SK-N-SH (cell line): ENCODE data around the gene WFDC2. TPM values are rescaled to one million over a fixed set of nuclear protein-coding genes. Genes with fewer than 3 reads are reported as not detected.

ENCODE experiments used
- CTCF ChIA-PET: fragments of 300-600, 350-600 bp; formaldehyde crosslinking; extraction: SDS; loops from one replicate; lab custom pipeline; 2021; lab: Yijun Ruan, JAX
- POLR2A ChIA-PET: fragments of 350-600 bp; sonication (Branson Sonifier 250); formaldehyde crosslinking; extraction: SDS; loops from one replicate; lab custom pipeline; 2020; ENCODE audit warnings: antibody characterized with exemption, inconsistent platforms; lab: Yijun Ruan, JAX
- DNase-seq: peaks from one replicate; pipeline ENCODE4 v3.0.0; 2012
- H2AFZ ChIP-seq: fragments of 200-600 bp; sonication (generic); 2 replicates; pipeline ENCODE4 v1.8.1; 2016; ENCODE audit warnings: antibody characterized with exemption, mild to moderate bottlenecking, low read depth
- H3F3A ChIP-seq: fragments of 200-600 bp; sonication (generic); replicated peaks from 2 replicates; pipeline ENCODE3; 2016; ENCODE audit warnings: antibody characterized with exemption, mild to moderate bottlenecking; ENCODE audit not compliant: insufficient read depth
- H3K27ac ChIP-seq, 2 experiments: fragments of 200-500 bp in 1 of 2; fragments of 200-600 bp in 1 of 2; sonication (Bioruptor generic) in 1 of 2; sonication (generic), shearing (Covaris generic) in 1 of 2; 2 replicates each; pipeline versions ENCODE4 v1.5.1 to v1.6.1; 2014 to 2016; ENCODE audit warnings: low read depth in 2 of 2, inconsistent platforms in 1 of 2, low read length in 1 of 2, mild to moderate bottlenecking in 1 of 2, mixed read lengths in 1 of 2
- H3K27me3 ChIP-seq: fragments of 200-600 bp; sonication (generic), shearing (Covaris generic); 2 replicates; pipeline ENCODE4 v1.6.1; 2016; ENCODE audit warnings: mixed run types; ENCODE audit not compliant: insufficient read depth
- H3K36me3 ChIP-seq, 2 experiments: fragments of 200-500 bp in 1 of 2; fragments of 200-600 bp in 1 of 2; sonication (Bioruptor generic) in 1 of 2; sonication (generic) in 1 of 2; replicated peaks in 1 of 2; 2 replicates each; pipeline versions ENCODE3 to v1.5.1; 2014 to 2016; ENCODE audit warnings: low read length in 1 of 2, mild to moderate bottlenecking in 1 of 2; ENCODE audit not compliant: insufficient read depth in 2 of 2, control insufficient read depth in 1 of 2
- H3K4me1 ChIP-seq, 2 experiments: fragments of 200-500 bp in 1 of 2; fragments of 200-600 bp in 1 of 2; sonication (Bioruptor generic) in 1 of 2; sonication (generic), shearing (Covaris generic) in 1 of 2; 2 replicates each; pipeline versions ENCODE4 v1.5.1 to v1.6.1; 2014 to 2016; ENCODE audit warnings: low read depth in 1 of 2, low read length in 1 of 2, mixed run types in 1 of 2; ENCODE audit not compliant: insufficient read depth in 2 of 2, control insufficient read depth in 1 of 2
- H3K4me2 ChIP-seq: fragments of 200-600 bp; sonication (generic), shearing (Covaris generic); 2 replicates; pipeline ENCODE4 v1.6.1; 2017; ENCODE audit warnings: mixed run types
- H3K4me3 ChIP-seq, 2 experiments: fragments of 200-500 bp in 1 of 2; fragments of 200-600 bp in 1 of 2; sonication (Bioruptor generic) in 1 of 2; sonication (generic), shearing (Covaris generic) in 1 of 2; 2 replicates each; pipeline versions ENCODE4 v1.5.1 to v1.8.1; 2014 to 2016; ENCODE audit warnings: low read depth in 2 of 2, inconsistent platforms in 1 of 2, low read length in 1 of 2, mild to moderate bottlenecking in 1 of 2, mixed read lengths in 1 of 2, moderate library complexity in 1 of 2
- H3K79me2 ChIP-seq: fragments of 200-600 bp; sonication (generic); 2 replicates; pipeline ENCODE4 v1.8.1; 2017; ENCODE audit warnings: mild to moderate bottlenecking; ENCODE audit not compliant: insufficient read depth
- H3K9ac ChIP-seq: fragments of 200-600 bp; sonication (generic); 2 replicates; pipeline ENCODE4 v1.6.1; 2017; ENCODE audit warnings: mixed run types
- H3K9me2 ChIP-seq: fragments of 200-600 bp; sonication (generic); 2 replicates; pipeline ENCODE4 v1.6.1; 2017; ENCODE audit warnings: mixed run types
- H3K9me3 ChIP-seq: fragments of 200-600 bp; sonication (generic); 2 replicates; pipeline ENCODE4 v1.6.1; 2017; ENCODE audit warnings: mixed run types, mild to moderate bottlenecking, moderate library complexity
- H4K20me1 ChIP-seq: fragments of 200-600 bp; sonication (generic); 2 replicates; pipeline ENCODE4 v1.6.1; 2017; ENCODE audit warnings: mild to moderate bottlenecking, mixed run types; ENCODE audit not compliant: insufficient read depth
- CHD2 ChIP-seq: fragments of 150-350 bp; IDR thresholded peaks from 2 replicates; pipeline ENCODE4 v1.6.1; 2018; ENCODE audit warnings: low read length; ENCODE audit not compliant: partially characterized antibody
- GATA2 ChIP-seq: sonication (generic); formaldehyde crosslinking; IDR thresholded peaks from 2 replicates; pipeline ENCODE4 v1.5.0; 2020; ENCODE audit warnings: mild to moderate bottlenecking, missing genetic modification reagents
- IRF3 ChIP-seq: fragments of 150-350 bp; IDR thresholded peaks from 2 replicates; pipeline ENCODE4 v1.6.1; 2016; ENCODE audit warnings: mild to moderate bottlenecking, low read depth, low read length
- JUND ChIP-seq: IDR thresholded peaks from 2 replicates; pipeline ENCODE4 v1.4.0; 2012
- MEF2A ChIP-seq: IDR thresholded peaks from 2 replicates; pipeline ENCODE4 v1.4.0; 2012; ENCODE audit warnings: low read depth, borderline replicate concordance
- MXI1 ChIP-seq: IDR thresholded peaks from 2 replicates; pipeline ENCODE4 v1.6.1; 2012; ENCODE audit warnings: mild to moderate bottlenecking, low read depth, low read length, improper control_type of control experiment
- PBX3 ChIP-seq: IDR thresholded peaks from 2 replicates; pipeline ENCODE4; 2012
- RCOR1 ChIP-seq: fragments of 150-350 bp; IDR thresholded peaks from 2 replicates; pipeline ENCODE4 v1.6.1; 2017; ENCODE audit warnings: antibody characterized with exemption, low read length
- RFX5 ChIP-seq: IDR thresholded peaks from 2 replicates; pipeline ENCODE4 v1.6.1; 2012; ENCODE audit warnings: mild to moderate bottlenecking, improper control_type of control experiment, low read length
- RXRA ChIP-seq: IDR thresholded peaks from 2 replicates; pipeline ENCODE4 v1.4.0; 2012; ENCODE audit warnings: low read depth, mild to moderate bottlenecking, borderline replicate concordance
- SMC3 ChIP-seq: IDR thresholded peaks from 2 replicates; pipeline ENCODE4 v1.6.1; 2012; ENCODE audit warnings: low read depth, low read length, improper control_type of control experiment
- TEAD4 ChIP-seq: IDR thresholded peaks from 2 replicates; pipeline ENCODE4 v1.4.0; 2012; ENCODE audit warnings: mild to moderate bottlenecking, borderline replicate concordance; ENCODE audit not compliant: insufficient read depth
- USF1 ChIP-seq: IDR thresholded peaks from 2 replicates; pipeline ENCODE4 v1.4.0; 2012; ENCODE audit warnings: low read depth, borderline replicate concordance
- WGBS: methylation state at CpG from one replicate; pipeline ENCODE4 v1.1.6; 2017; ENCODE audit warnings: low lambda C conversion rate; 5-methylcytosine and 5-hydroxymethylcytosine counted together
- polyA plus RNA-seq, 3 experiments: library from polyadenylated mRNA; depleted of rRNA; stranded (reverse); fragments of >200 nt; gene quantifications; 2 replicates each; pipeline ENCODE4 v1.2.3, GENCODE V29; 2012

The WFDC2 gene
- polyA plus RNA-seq, 1 of the 3 experiments (the other 2 are of a cell fraction): 0.21 TPM

- ChIA-PET POLR2A (no interaction called here), CTCF (interaction anchor here (0.6 to 1.7 kb wide), 6 partner anchors 13 to 101 kb away, joined by 3 to 15 read pairs (median 3); partner anchors contain the start of gene SYS1)
- Histone ChIP-seq H3K36me3 (peaks cover 25 to 59% of the 10 kb centered on the region in 2 experiments), H3K79me2 (peaks cover 24% of the 10 kb centered on the region), H3F3A (peaks cover 3% of the 10 kb centered on the region), H3K27ac (peak overlapping the region in 1 of 2 experiments; percentile 65; a peak in 2 of 4 replicates), H3K4me2 (no peak overlapping the region), H2AFZ (no peak overlapping the region), H3K4me1 (peaks cover 6 to 7% of the 10 kb centered on the region in 2 experiments), H3K9ac (no peak overlapping the region), H3K4me3 (no peak overlapping the region), H3K9me2 (no peaks in the 10 kb centered on the region), H3K27me3 (no peaks in the 10 kb centered on the region), H3K9me3 (no peaks in the 10 kb centered on the region), H4K20me1 (no peaks in the 10 kb centered on the region)
- DNase-seq: no peak
- 79% methylated on average over 7 of the region's 8 CpGs for WGBS
- no peak for TF ChIP-seq MXI1
These were observed 49.4 kb upstream of the WFDC2 start for GRCh38 chr20:45420125-45420524.

- WGBS: 100% methylated on average over 2 of the region's 2 CpGs
- no peak overlapping the region for H3K27ac ChIP-seq
- H3K27me3 ChIP-seq: no peaks in the 10 kb centered on the region
- no peaks in the 10 kb centered on the region for H4K20me1 ChIP-seq
- H3K4me3 ChIP-seq: no peak overlapping the region
- H2AFZ ChIP-seq: no peak overlapping the region
- no peaks in the 10 kb centered on the region for H3K9me2 ChIP-seq
- no peaks in the 10 kb centered on the region; the same call in 1 of the 2 replicates for H3K79me2 ChIP-seq
- DNase-seq: no peak
- CTCF ChIA-PET: no interaction called here
- no peak overlapping the region for H3K9ac ChIP-seq
- H3K4me2 ChIP-seq: no peak overlapping the region
- H3K9me3 ChIP-seq: no peaks in the 10 kb centered on the region
- H3F3A ChIP-seq: peaks cover 3% of the 10 kb centered on the region
- TF ChIP-seq RFX5: no peak
- H3K36me3 ChIP-seq: peaks cover 25 to 64% of the 10 kb centered on the region in 2 experiments
- POLR2A ChIA-PET: no interaction called here
- H3K4me1 ChIP-seq: peaks cover 6 to 20% of the 10 kb centered on the region in 2 experiments; a peak in 2 of 4 replicates
These were observed 45.9 kb upstream of the WFDC2 start for GRCh38 chr20:45423700-45424099.

- WGBS: 99% methylated on average over 13 of the region's 17 CpGs
- H3K9me2 ChIP-seq: no peaks in the 10 kb centered on the region
- ChIA-PET POLR2A (no interaction called here), CTCF (interaction anchor here (2.7 to 3.4 kb wide), 2 partner anchors 19 to 63 kb away, joined by 7 to 12 read pairs; partner anchors contain the start of gene SYS1)
- peaks cover 18 to 46% of the 10 kb centered on the region in 2 experiments for H3K36me3 ChIP-seq
- no peak for DNase-seq
- peaks cover 0 to 20% of the 10 kb centered on the region in 2 experiments; a peak in 1 of 4 replicates for H3K4me1 ChIP-seq
- no peak for TF ChIP-seq USF1
- no peak for TF ChIP-seq RXRA
- no peak for TF ChIP-seq TEAD4
- no peak for TF ChIP-seq PBX3
- TF ChIP-seq IRF3: no peak
- no peak for TF ChIP-seq MXI1
- no peak for TF ChIP-seq JUND
- TF ChIP-seq SMC3: no peak
- no peak for TF ChIP-seq CHD2
- TF ChIP-seq MEF2A: no peak
- no peak for TF ChIP-seq RCOR1
- TF ChIP-seq GATA2 (CRISPR knock-in tag): no peak
- H3K27ac ChIP-seq: no peak overlapping the region
- H3F3A ChIP-seq: no peaks in the 10 kb centered on the region
- no peaks in the 10 kb centered on the region for H3K79me2 ChIP-seq
- no peak overlapping the region for H3K4me2 ChIP-seq
- no peak overlapping the region for H3K9ac ChIP-seq
- no peaks in the 10 kb centered on the region for H4K20me1 ChIP-seq
- no peak overlapping the region for H3K4me3 ChIP-seq
- H2AFZ ChIP-seq: no peak overlapping the region
- no peaks in the 10 kb centered on the region for H3K27me3 ChIP-seq
- no peaks in the 10 kb centered on the region for H3K9me3 ChIP-seq
These were observed 44.0 kb upstream of the WFDC2 start for GRCh38 chr20:45425561-45425960.
